ENCODE results near the gene TNKS1BP1. TPM values are rescaled to one million over a fixed set of nuclear protein-coding genes. Genes with fewer than 3 reads are reported as not detected.
A peak's percentile ranks its signal among the peaks of the same experiment; 100 is the strongest.

Gene TNKS1BP1, protein sequence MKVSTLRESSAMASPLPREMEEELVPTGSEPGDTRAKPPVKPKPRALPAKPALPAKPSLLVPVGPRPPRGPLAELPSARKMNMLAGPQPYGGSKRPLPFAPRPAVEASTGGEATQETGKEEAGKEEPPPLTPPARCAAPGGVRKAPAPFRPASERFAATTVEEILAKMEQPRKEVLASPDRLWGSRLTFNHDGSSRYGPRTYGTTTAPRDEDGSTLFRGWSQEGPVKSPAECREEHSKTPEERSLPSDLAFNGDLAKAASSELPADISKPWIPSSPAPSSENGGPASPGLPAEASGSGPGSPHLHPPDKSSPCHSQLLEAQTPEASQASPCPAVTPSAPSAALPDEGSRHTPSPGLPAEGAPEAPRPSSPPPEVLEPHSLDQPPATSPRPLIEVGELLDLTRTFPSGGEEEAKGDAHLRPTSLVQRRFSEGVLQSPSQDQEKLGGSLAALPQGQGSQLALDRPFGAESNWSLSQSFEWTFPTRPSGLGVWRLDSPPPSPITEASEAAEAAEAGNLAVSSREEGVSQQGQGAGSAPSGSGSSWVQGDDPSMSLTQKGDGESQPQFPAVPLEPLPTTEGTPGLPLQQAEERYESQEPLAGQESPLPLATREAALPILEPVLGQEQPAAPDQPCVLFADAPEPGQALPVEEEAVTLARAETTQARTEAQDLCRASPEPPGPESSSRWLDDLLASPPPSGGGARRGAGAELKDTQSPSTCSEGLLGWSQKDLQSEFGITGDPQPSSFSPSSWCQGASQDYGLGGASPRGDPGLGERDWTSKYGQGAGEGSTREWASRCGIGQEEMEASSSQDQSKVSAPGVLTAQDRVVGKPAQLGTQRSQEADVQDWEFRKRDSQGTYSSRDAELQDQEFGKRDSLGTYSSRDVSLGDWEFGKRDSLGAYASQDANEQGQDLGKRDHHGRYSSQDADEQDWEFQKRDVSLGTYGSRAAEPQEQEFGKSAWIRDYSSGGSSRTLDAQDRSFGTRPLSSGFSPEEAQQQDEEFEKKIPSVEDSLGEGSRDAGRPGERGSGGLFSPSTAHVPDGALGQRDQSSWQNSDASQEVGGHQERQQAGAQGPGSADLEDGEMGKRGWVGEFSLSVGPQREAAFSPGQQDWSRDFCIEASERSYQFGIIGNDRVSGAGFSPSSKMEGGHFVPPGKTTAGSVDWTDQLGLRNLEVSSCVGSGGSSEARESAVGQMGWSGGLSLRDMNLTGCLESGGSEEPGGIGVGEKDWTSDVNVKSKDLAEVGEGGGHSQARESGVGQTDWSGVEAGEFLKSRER (N-terminal part only)
- total RNA-seq: 10 to 100 TPM; 11.2 to 22.0 (median 15.9) TPM
- polyA plus RNA-seq: 1 to 10 TPM; 2.8 to 7.5 TPM
- total RNA-seq: 33.2 reads per million, percentile 62 among the genes with 10 or more reads in this experiment

DNA sequence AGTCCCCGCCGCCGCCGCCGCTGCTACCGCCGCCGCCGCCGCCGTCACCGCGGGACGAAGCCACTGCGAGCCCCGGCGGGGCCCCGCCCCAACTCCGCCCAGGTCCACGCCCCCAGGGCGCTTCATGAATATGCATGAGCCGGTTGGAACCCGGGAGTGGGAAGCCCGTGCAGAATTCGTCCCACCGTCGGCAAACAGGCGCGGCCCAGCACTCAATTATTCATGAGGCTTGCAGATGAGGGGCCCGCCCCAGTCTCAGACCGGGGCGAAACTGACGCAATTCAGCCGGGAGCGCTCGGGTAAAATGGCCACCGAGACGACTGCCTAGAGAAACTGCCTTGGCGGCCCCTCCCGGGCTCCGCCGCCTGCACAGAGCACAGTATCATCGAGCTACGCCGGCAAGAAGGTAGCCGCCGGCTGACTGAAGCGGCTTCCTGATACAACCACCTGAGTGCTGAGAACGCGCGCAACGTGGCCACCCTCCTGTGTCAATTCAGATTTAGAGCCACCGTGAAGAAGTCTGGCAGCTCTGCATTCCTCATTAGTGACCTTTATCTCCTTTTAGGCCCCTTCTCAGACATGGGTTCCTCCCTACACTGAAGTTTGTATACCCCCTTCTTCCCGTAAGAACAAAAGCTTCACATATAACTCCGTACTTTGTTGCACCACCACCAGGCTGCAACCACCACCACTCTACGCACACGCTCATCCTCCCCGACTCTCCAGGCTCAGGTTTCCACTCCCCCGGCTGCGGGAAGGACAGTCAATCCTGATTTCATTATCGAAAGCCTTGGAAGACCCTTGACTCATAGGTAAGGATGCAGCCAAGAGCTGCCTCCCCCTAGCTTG, at the start of gene TNKS1BP1:
TSS of gene TNKS1BP1 (minus strand) at position 67 of the 849 bp plus-strand sequence. CDS start 3,067 bp downstream, outside the sequence.
- peak within 1 kb of the TSS; percentile 73 for H3K4me3 ChIP-seq (ENCODE audit: low read length)
- no peaks in the 10 kb centered on the region for H3K27me3 Mint-ChIP-seq

DNA sequence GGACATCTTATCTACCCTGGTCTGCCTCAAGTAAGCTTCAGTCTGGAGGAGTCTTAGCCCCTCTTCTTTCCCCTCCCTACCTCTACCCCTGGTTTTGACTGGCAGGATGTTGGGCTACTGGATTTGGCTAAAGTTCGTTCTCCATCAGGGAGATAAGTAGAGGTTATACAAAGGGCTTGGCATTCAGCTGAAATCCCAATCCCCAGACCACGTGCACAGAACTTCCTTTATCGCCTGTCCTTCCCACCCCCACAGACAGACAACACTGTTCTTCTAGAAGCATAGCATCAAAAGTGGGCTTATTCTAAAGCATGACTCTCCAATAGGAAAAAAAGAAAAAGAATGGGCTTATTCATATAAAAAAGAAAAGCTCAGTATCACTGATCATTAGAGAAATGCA, 48.4 kb upstream of the TNKS1BP1 start:
- no peaks in the 10 kb centered on the region for H3K4me1 Mint-ChIP-seq
- H3K27me3 Mint-ChIP-seq: peaks cover 0 to 10% (median 5%) of the 10 kb centered on the region in 5 donors
- H3K4me3 Mint-ChIP-seq: no peak overlapping the region
- Histone ChIP-seq H3K9me3 (ENCODE audit: control insufficient read depth in 2 of 3, low read length in 3 of 3) (no peaks in the 10 kb centered on the region), H3K27me3 (ENCODE audit: control insufficient read depth in 2 of 2, insufficient read depth in 2 of 2, low read length in 2 of 2) (no peaks in the 10 kb centered on the region), H3K27ac (ENCODE audit: low read depth, low read length) (no peak overlapping the region), H3K36me3 (ENCODE audit: control insufficient read depth in 2 of 3, insufficient read depth in 3 of 3, low read length in 3 of 3) (no peaks in the 10 kb centered on the region), H3K4me3 (ENCODE audit: low read length) (no peak overlapping the region), H3K4me1 (ENCODE audit: control insufficient read depth in 2 of 2, insufficient read depth in 2 of 2, low read length in 2 of 2) (no peaks in the 10 kb centered on the region)
- CTCF ChIA-PET: interaction anchor here (1.0 kb wide), 1 partner anchor 120 kb away, joined by 3 read pairs; no protein-coding TSS in a partner anchor
- no peaks in the 10 kb centered on the region for H3K36me3 Mint-ChIP-seq
- no peak for DNase-seq
- POLR2A ChIA-PET: no interaction called here
- intact Hi-C loops (cut with micrococcal nuclease): no loop called here
- ATAC-seq: no peak
- no peak overlapping the region for H3K27ac Mint-ChIP-seq
- no peaks in the 10 kb centered on the region for H3K9me3 Mint-ChIP-seq

More for the DNA sequence above, at the start of gene TNKS1BP1:
- ATAC-seq (peak; percentile 91), DNase-seq (peak; percentile 84 to 92 (median 90))
- Histone ChIP-seq H3K27ac (ENCODE audit: low read depth, low read length) (peak within 1 kb of the TSS; percentile 79), H3K4me1 (ENCODE audit: control insufficient read depth in 2 of 2, insufficient read depth in 2 of 2, low read length in 2 of 2) (peaks cover 8 to 14% of the 10 kb centered on the region in 2 donors), H3K36me3 (ENCODE audit: control insufficient read depth in 2 of 3, insufficient read depth in 3 of 3, low read length in 3 of 3) (peaks cover 9 to 36% (median 17%) of the 10 kb centered on the region in 3 experiments), H3K9me3 (ENCODE audit: control insufficient read depth in 2 of 3, low read length in 3 of 3) (no peaks in the 10 kb centered on the region), H3K27me3 (ENCODE audit: control insufficient read depth in 2 of 2, insufficient read depth in 2 of 2, low read length in 2 of 2) (no peaks in the 10 kb centered on the region)
- Mint-ChIP-seq H3K4me1 (peaks cover 30 to 58% (median 51%) of the 10 kb centered on the region in 7 donors), H3K36me3 (peaks cover 16 to 39% (median 28%) of the 10 kb centered on the region in 5 donors), H3K27ac (peak within 1 kb of the TSS; percentile 93 to 98 (median 95)), H3K4me3 (peak within 1 kb of the TSS; percentile 88 to 95 (median 91)), H3K9me3 (no peaks in the 10 kb centered on the region)
- ChIA-PET POLR2A (interaction anchor here (0.5 to 3.9 kb wide), 6 partner anchors 11 to 1253 kb away, joined by 3 to 94 read pairs (median 3); partner anchors contain the start of genes P2RX3, SSRP1 and TIMM10), CTCF (interaction anchor here (0.5 to 1.7 kb wide), 5 partner anchors 11 to 224 kb away, joined by 3 to 4 read pairs (median 4); partner anchors contain the start of genes P2RX3 and SSRP1)
- intact Hi-C loops (cut with micrococcal nuclease): loop anchor here (1.0 to 10.0 kb wide), 13 partner anchors 10 to 1820 kb away; partner anchors contain the start of genes SSRP1 (in 2 of the 2), CLP1 (in 1 of the 2), FAM111A (in 1 of the 2) and MED19 (in 1 of the 2)

DNA sequence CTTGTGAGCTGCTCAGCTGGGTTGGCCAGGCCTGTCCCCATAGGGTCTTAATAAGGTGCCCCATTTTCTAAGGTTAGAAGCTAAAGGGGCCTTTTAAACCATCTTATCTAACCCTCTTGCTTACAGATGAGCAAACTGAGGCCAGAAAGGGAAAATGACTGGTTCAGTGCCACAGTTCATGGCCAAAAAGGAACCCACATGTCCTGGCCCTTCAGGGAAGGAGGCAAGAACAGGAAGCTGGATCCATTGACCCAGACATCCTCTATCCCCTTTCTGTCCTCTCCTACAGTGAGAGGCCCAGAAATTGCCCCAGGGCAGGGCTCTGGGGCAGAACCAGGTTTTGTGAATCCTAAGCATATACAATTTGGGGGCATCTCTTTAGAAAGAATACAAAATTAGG, 46.2 kb upstream of the TNKS1BP1 start:
- Mint-ChIP-seq H3K36me3 (no peaks in the 10 kb centered on the region), H3K4me3 (no peak overlapping the region), H3K27ac (no peak overlapping the region), H3K9me3 (no peaks in the 10 kb centered on the region), H3K27me3 (no peaks in the 10 kb centered on the region), H3K4me1 (no peaks in the 10 kb centered on the region)
- POLR2A ChIA-PET: no interaction called here
- no peaks in the 10 kb centered on the region for H3K9me3 ChIP-seq (ENCODE audit: control insufficient read depth in 2 of 3, low read length in 3 of 3)
- intact Hi-C loops (cut with micrococcal nuclease): no loop called here
- ATAC-seq (no peak), DNase-seq (no peak)
- no peak overlapping the region for H3K27ac ChIP-seq (ENCODE audit: low read depth, low read length)
- H3K4me3 ChIP-seq (ENCODE audit: low read length): no peak overlapping the region
- H3K27me3 ChIP-seq (ENCODE audit: control insufficient read depth in 2 of 2, insufficient read depth in 2 of 2, low read length in 2 of 2): no peaks in the 10 kb centered on the region
- no peaks in the 10 kb centered on the region for H3K4me1 ChIP-seq (ENCODE audit: control insufficient read depth in 2 of 2, insufficient read depth in 2 of 2, low read length in 2 of 2)
- no peaks in the 10 kb centered on the region for H3K36me3 ChIP-seq (ENCODE audit: control insufficient read depth in 2 of 3, insufficient read depth in 3 of 3, low read length in 3 of 3)
- CTCF ChIA-PET: interaction anchor here (0.6 kb wide), 1 partner anchor 1300 kb away, joined by 3 read pairs; no protein-coding TSS in a partner anchor

DNA sequence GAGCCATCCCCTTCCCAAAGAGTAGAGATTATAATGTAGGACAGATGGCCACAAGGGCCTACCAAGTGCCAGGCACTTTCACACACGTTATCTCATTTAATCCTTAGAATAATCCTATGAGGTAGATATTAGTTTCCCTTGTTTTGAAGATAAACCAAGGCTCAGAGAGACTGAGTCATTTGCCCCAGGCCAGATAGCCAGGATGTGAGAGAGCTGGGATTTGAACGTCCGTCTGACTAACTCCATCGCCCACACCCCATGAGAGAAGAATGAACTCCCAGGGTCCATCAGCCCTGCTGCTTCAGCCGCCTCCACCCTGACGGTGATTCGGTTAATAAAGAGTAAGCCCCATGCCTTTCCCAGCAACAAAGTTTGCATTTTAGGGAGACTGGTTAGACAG, 45.5 kb upstream of the TNKS1BP1 start:
- Histone ChIP-seq H3K27ac (ENCODE audit: low read depth, low read length) (no peak overlapping the region), H3K27me3 (ENCODE audit: control insufficient read depth in 2 of 2, insufficient read depth in 2 of 2, low read length in 2 of 2) (no peaks in the 10 kb centered on the region), H3K9me3 (ENCODE audit: control insufficient read depth in 2 of 3, low read length in 3 of 3) (no peaks in the 10 kb centered on the region), H3K36me3 (ENCODE audit: control insufficient read depth in 2 of 3, insufficient read depth in 3 of 3, low read length in 3 of 3) (no peaks in the 10 kb centered on the region), H3K4me3 (ENCODE audit: low read length) (no peak overlapping the region), H3K4me1 (ENCODE audit: control insufficient read depth in 2 of 2, insufficient read depth in 2 of 2, low read length in 2 of 2) (no peaks in the 10 kb centered on the region)
- no peaks in the 10 kb centered on the region for H3K4me1 Mint-ChIP-seq
- intact Hi-C loops (cut with micrococcal nuclease): no loop called here
- H3K27ac Mint-ChIP-seq: no peak overlapping the region
- ChIA-PET CTCF (interaction anchor here (0.6 kb wide), 1 partner anchor 1301 kb away, joined by 3 read pairs; no protein-coding TSS in a partner anchor), POLR2A (no interaction called here)
- no peaks in the 10 kb centered on the region for H3K27me3 Mint-ChIP-seq
- H3K36me3 Mint-ChIP-seq: no peaks in the 10 kb centered on the region
- no peak overlapping the region for H3K4me3 Mint-ChIP-seq
- no peak for ATAC-seq
- H3K9me3 Mint-ChIP-seq: no peaks in the 10 kb centered on the region
- DNase-seq: no peak

DNA sequence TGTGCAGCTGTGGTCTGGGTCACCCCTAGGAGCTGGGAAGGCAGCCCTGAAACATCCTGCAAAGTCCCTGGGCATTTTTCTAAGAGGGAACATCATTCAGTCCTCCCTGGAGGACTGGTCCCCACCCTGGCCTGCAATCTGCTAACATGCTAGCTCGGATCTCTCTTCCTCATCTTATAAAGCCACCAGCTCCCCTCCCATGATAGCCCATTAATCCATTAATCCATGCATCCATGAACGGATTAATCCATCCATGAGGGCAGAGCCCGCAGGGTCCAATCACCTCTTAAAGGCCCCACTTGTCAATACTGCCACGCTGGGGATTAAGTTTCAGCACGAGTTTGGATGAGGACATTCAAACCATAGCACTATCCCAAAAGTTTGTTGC, 44.1 kb upstream of the TNKS1BP1 start:
- Histone ChIP-seq H3K9me3 (ENCODE audit: control insufficient read depth in 2 of 3, low read length in 3 of 3) (no peaks in the 10 kb centered on the region), H3K27me3 (ENCODE audit: control insufficient read depth in 2 of 2, insufficient read depth in 2 of 2, low read length in 2 of 2) (peaks cover 0 to 4% of the 10 kb centered on the region in 2 donors), H3K4me1 (ENCODE audit: control insufficient read depth in 2 of 2, insufficient read depth in 2 of 2, low read length in 2 of 2) (no peaks in the 10 kb centered on the region), H3K36me3 (ENCODE audit: control insufficient read depth in 2 of 3, insufficient read depth in 3 of 3, low read length in 3 of 3) (no peaks in the 10 kb centered on the region), H3K4me3 (ENCODE audit: low read length) (no peak overlapping the region), H3K27ac (ENCODE audit: low read depth, low read length) (no peak overlapping the region)
- no peaks in the 10 kb centered on the region for H3K27me3 Mint-ChIP-seq
- no peak overlapping the region for H3K27ac Mint-ChIP-seq
- H3K4me1 Mint-ChIP-seq: no peaks in the 10 kb centered on the region
- POLR2A ChIA-PET: no interaction called here
- CTCF ChIA-PET: no interaction called here
- intact Hi-C loops (cut with micrococcal nuclease): no loop called here
- no peaks in the 10 kb centered on the region for H3K36me3 Mint-ChIP-seq
- no peak for DNase-seq
- no peak for ATAC-seq
- no peaks in the 10 kb centered on the region for H3K9me3 Mint-ChIP-seq
- no peak overlapping the region for H3K4me3 Mint-ChIP-seq
